DMS114 treated with DMSO at 0.1 percent for 48 hours (cell line): Measurements from ENCODE around the gene PFN1.
A peak's percentile ranks its signal among the peaks of the same experiment; 100 is the strongest.

Source experiments
- DNase-seq: peaks from one replicate; lab custom pipeline; 2025; ENCODE audit not compliant: unreplicated experiment; lab: John Stamatoyannopoulos, UW

PFN1 gene

GRCh38 chr17:4945944-4946280 is 2.4 kb downstream of the PFN1 start:
- no peak for DNase-seq

- no peak for DNase-seq
Measured at GRCh38 chr17:4945176-4945943, 3.0 kb downstream of the PFN1 start.

GRCh38 chr17:4944554-4945175 is 3.7 kb downstream of the PFN1 start:
- no peak for DNase-seq

GRCh38 chr17:4944163-4944553 is 4.2 kb downstream of the PFN1 start:
- DNase-seq, result no peak

- no peak for DNase-seq
Measured at GRCh38 chr17:4942760-4943508, 5.4 kb downstream of the PFN1 start.

DNA sequence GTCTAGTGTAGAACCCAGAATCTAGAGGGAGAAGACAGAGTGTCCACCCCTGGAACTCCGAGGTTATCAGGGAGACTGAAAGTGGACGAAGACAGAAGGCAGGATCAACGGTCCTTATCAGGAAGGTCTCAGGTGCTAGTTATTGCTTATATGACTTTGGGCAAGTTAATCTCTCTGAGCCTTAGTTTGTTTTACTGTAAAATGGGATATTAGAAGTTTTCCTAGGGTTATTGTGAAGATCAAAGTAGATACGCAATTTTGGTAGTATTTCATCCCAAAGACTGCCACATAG is 7.1 kb downstream of the PFN1 start:
- no peak for DNase-seq

DNA sequence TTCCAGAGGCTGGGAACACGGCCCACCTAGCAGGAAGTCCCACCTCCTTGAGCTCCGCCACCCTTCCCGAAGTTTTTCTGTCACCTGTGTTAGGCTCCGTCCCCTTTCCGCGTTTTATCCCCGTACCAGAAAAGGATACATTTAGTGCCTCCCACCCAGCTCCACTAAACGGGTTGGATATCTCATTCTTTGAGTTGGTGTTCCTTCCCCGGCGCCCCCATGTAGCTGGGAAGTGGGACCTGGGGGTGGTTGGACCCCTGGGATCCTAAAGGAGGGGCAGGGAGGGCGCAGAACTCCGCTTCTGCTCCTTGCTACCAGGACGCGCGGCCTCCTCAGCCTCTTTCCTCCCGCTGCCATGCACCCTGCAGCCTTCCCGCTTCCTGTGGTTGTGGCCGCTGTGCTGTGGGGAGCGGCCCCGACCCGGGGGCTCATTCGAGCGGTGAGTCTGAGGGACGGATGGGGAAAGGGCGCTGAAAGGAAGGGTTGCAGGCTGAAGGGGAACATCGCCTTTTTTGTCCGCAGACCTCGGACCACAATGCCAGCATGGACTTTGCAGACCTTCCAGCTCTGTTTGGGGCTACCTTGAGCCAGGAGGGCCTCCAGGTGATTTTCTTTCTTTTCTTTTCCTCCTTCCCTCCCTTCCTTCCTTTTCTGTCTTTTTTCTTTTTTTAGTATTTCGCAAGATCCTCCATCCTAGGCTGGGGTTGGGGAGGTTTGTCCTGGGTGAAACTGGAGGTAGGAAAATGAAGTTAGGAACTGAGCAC is 7.6 kb downstream of the PFN1 start:
- no peak for DNase-seq

DNA sequence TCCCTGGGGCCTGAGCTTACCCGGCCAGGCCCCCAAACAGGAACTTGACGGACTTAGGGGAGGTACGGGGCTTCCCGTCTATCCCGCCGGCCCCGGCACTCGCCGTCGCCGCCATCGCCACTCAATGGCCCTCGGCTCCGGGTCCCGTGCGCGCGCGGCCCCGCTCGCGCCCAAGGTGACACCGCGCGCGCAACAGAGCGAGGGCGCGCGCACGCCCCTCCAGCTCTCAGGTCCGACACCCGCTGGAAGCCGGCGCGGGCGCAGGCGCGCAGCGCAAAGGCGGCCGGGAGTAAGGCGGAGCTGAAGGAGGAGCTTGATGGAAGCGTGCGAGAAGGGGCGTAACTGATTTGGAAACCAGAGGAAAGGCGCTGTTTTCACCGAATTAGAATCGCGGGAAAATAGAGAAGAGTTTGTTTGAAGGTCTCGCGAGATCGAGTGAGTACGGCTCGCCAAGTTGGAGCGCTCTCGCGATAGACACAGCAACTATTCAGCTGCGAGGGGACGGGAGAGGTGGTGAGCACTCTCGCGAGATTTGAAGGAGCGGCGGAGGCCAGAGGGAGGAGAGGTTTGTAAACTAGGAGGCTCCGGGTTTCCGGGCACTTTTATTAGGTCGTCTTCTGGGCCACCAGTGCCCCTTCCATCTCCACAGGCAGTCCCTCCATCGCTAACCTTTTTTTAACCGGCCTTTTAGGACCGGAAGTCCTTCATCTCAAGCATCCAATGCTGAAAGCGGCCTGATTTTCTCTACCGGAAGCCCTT is 8.4 kb downstream of the PFN1 start, which contains the start of the genes RNF167 and SLC25A11:
TSS of gene RNF167 (plus strand) at position 473 of the 759 bp plus-strand sequence. CDS start 642 bp downstream, outside the sequence.
TSS of gene SLC25A11 (minus strand) at position 251 of the 759 bp plus-strand sequence. CDS start at position 115, 136 bp downstream.
- peak; percentile 99 for DNase-seq

DNA sequence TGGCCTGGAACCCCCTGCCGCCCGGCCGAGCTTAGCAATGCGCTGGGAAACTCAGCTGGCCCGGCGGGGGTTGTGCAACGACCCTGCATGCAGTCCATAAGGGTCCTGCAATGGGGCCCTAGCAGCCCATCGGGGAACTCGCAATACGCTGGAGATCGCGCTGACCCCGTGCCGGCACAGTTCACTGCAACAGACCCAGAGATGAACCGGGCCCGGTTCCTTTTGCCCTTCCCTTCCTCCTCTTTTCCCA is 8.9 kb downstream of the PFN1 start:
- no peak for DNase-seq

- no peak for DNase-seq
Measured at GRCh38 chr17:4938688-4939545, 9.4 kb downstream of the PFN1 start.

DNA sequence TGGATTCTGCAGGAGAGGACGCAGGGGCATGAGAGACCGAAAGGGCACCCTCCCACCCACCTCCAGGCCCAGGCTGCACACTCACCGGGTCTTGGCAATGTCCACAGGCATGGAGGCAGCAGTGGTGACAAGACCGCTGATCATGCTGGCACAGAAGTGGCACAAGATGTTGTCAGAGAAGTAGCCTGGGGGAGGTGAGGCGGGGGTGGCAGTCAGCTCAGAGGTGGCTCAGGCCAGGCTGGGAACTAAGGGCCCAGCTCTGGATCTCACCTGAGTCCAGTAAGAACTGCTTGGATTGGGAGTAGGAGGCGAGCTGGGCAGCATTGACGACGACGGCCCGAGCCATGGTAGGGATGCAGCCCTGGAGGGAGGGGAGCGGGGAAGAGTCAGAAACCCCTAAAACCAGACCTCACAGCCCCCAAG is 10.2 kb downstream of the PFN1 start:
- no peak for DNase-seq

DNA sequence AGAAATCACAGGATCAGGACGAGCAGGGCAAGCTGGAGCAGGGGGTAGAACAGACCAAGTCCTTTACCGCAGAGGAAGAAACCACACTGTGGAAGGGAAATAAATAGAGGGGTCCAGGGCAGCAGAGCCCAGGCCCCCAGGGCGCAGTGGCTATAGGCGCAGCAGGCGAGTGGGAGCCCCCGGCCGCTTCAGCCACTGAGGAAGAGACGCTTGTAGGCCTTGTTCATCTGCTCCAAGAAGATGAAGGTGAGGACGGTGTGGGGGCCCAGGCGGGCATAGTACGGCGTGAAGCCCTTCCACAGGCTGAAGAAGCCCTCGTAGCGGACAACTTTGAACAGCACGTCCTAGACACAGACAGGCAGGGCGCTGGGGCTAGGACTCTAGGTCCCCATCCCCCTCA is 10.8 kb downstream of the PFN1 start:
- no peak for DNase-seq

DNA sequence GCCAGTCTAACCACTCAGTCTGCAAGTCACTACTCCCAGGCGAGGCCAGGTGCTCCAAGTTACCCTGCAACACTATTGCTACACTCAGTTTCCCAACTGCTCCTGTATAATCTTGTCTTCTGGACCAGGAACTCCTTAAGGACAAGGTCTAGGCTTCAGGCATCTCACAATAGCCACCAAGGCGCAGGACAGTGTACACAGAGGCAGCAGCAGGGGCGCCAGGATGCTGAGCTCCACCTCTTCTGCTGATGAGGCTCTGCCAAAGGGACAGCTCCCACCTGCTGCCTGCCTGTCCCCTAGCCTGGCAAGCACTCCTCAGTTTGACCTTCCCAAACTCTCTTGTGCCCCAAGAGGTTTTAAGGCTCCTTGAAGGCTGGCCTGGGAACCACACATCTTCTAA is 11.9 kb downstream of the PFN1 start:
- no peak for DNase-seq

DNA sequence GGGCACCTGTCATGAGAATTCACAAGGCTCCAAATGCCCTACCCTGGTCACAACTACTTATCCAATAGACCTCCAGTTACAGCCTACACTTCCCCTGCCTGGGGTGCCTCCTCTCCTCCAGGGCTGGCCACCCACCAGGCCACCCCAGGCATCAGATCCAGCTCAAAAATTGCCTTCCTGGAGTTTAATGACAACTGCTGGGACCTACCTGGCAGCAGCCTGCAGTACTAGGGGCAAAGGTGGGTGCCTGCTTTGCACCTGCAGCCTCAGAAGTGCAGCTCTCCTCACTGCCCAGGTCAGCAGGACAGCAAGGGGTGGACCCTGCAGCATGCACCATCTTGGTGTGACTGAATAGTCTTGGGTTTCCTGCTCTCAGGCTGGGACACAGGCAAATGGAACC is 12.7 kb downstream of the PFN1 start:
- no peak for DNase-seq

GRCh38 chr17:4934173-4934979 is 14.0 kb downstream of the PFN1 start:
- DNase-seq, result no peak

GRCh38 chr17:4933646-4934045 is 14.7 kb downstream of the PFN1 start:
- no peak for DNase-seq

DNA sequence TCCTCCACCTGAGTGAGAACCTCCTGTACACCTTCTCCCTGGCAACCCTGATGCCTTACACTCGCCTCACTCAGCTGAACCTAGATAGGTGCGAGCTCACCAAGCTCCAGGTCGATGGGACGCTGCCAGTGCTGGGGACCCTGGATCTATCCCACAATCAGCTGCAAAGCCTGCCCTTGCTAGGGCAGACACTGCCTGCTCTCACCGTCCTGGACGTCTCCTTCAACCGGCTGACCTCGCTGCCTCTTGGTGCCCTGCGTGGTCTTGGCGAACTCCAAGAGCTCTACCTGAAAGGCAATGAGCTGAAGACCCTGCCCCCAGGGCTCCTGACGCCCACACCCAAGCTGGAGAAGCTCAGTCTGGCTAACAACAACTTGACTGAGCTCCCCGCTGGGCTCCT is 15.6 kb downstream of the PFN1 start:
- DNase-seq, result no peak

GRCh38 chr17:4931963-4932362 is 16.4 kb downstream of the PFN1 start, which contains the start of gene GP1BA:
TSS of gene GP1BA (plus strand) at chr17:4932277. CDS start at chr17:4932605, 328 bp downstream.
- no peak for DNase-seq

- DNase-seq, result no peak
Measured at GRCh38 chr17:4928881-4929280, 19.4 kb downstream of the PFN1 start.
